Measurements from ENCODE around the gene ALG2.

Gene ALG2

DNA sequence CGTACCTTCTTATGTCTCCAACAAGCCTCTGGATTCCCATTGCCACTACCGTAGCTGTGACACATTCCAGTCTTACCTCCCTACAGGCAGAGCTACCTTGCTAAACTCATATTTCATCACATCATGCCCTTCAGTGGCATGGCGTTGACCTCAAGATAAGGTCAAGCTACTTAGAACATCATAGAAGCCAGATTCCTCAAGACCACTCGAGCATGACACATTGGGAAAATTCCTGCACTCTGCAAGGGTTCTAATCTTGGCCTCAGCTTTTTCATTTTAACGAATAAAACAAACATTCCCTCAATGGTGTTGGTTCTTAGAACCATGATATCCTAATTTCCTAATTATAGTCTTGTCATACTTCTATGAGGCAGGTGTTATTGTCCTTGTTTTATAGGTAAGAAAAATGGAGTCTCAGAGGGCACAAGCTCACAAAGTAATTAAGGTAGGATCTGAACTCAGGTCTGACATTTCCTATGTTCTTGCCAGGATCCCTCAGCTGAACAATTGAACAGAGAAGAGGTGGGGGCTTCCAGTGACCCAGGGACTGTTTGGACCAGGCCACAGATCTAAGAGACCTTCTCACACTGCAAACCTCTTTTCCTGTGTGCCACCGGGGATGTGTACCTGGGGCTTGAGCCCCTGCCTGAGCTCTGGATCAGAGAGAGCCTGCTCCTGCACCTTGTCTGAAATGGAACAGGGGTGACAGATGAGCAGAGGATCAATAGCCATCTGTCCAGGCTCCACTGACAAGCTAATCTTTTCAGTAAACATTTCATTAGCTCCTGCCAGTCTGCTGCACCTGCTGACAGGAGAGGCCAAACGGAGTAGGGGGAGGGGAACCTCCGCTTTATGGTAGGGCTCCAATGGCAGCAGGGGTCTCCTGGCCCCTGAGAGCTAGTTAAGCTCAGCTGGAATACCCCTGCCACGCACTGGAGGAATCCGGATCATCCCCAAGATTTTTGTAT lies 49.3 kb downstream of the ALG2 start:
- DNase-seq (ENCODE audit: low read depth) = no peak

GRCh38 chr9:99171225-99172123 lies 50.3 kb downstream of the ALG2 start:
- DNase-seq (ENCODE audit: low read depth) = no peak

GRCh38 chr9:99169982-99170761 lies 51.6 kb downstream of the ALG2 start:
- DNase-seq (ENCODE audit: low read depth) = no peak

DNA sequence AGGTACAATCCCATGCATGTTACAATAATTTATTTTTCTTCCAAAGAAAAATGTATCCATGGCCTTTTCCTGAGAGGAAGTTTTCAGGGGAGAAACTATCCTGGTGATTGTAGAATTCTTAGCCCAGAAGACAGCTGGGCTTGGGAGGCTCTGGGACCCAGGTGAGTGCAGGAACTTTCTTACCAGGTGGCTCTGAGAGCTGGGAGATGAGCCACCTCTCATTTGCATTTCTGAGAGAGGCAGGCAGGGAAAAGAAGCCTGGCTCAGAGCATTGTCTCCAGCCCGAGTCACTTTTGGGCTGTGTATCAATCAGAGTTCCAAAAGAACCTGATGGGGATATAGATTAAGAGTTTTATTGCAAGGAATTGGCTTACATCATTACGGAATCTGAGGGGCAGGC lies 52.7 kb downstream of the ALG2 start:
- no peak for DNase-seq (ENCODE audit: low read depth)

GRCh38 chr9:99167694-99168093 lies 54.0 kb downstream of the ALG2 start:
- no peak for DNase-seq (ENCODE audit: low read depth)

DNA sequence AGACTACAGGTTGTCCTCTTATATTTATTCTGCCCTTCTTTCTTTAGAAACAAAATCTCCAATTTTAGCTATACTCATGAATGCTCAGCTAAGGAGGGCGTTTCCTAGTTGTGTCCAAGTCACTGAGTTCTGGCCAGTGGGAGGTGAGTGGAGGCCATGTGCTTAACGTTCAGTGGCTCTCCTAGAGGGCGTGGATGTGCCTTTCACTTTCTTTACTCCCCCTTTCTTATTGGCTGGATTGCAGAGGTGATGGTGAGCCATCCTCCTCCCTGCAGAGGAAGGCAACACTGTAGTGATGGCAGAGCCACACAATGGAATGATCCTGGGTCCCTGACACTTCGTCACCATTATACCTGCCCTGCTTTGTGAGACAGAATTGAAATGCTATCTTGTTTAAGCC lies 54.6 kb downstream of the ALG2 start:
- no peak for DNase-seq (ENCODE audit: low read depth)

All from fibroblast of gingiva (primary cell).